HCT116 (cell line): Measurements from ENCODE around the gene ZNF512. TPM values are rescaled to one million over a fixed set of nuclear protein-coding genes. Genes with fewer than 3 reads are reported as not detected.
"Not testable (repeated sequence)": the region's sequence is repeated elsewhere in the genome, so short reads cannot be mapped to it uniquely, and the experiment has no call there.

Experiments
- ATAC-seq: fragments of 200-7000 bp; cut with Tn5 transposase; 2 replicates; pipeline ENCODE4 v1.9.1; 2020; ENCODE audit warnings: mild to moderate bottlenecking, moderate library complexity
- BruUV-seq: library from RNA; stranded (reverse); fragments of 400-500 nt; replicated peaks from 2 replicates; lab custom pipeline; 2021; lab: Mats Ljungman, UMichigan
- CTCF ChIA-PET: fragments of 300-600 bp; sonication (Branson Sonifier 250); formaldehyde crosslinking; loops from one replicate; lab custom pipeline; 2021; ENCODE audit warnings: antibody characterized with exemption; lab: Charles Lee
- POLR2A ChIA-PET: fragments of 300-600, 350-600 bp; sonication (Branson Sonifier 250); formaldehyde crosslinking; loops from one replicate; lab custom pipeline; 2021; ENCODE audit warnings: antibody characterized with exemption; lab: Charles Lee
- RAD21 ChIA-PET, 2 experiments: fragments of 300-600 bp; sonication (Branson Sonifier 250); formaldehyde crosslinking; loops; one replicate each; lab custom pipeline; 2023; ENCODE audit warnings: low total read pairs in 2 of 2; ENCODE audit not compliant: uncharacterized antibody in 2 of 2, unreplicated experiment in 2 of 2, low non-redundant PET in 1 of 2; lab: Charles Lee
- DNase-seq: peaks from one replicate; pipeline ENCODE4 v3.0.0-alpha.2; 2010; ENCODE audit warnings: low read depth, low spot score
- H2AFZ ChIP-seq: fragments of 200-600 bp; shearing (Covaris generic), sonication (generic); 2 replicates; pipeline ENCODE4 v1.6.1; 2017; ENCODE audit warnings: low read depth, mixed run types, mixed read lengths, antibody characterized with exemption, low read length; ENCODE audit not compliant: poor library complexity, severe bottlenecking
- H3K27ac ChIP-seq: 2 replicates; pipeline ENCODE4 v1.5.1; 2012; ENCODE audit warnings: low read depth, low read length
- H3K27me3 ChIP-seq: fragments of 200-600 bp; sonication (generic); 2 replicates; pipeline ENCODE4 v1.6.1; 2016; ENCODE audit warnings: mixed run types, low read length, mixed read lengths; ENCODE audit not compliant: insufficient read depth
- H3K36me3 ChIP-seq, 2 experiments: fragments of 200-500 bp in 1 of 2; fragments of 200-600 bp in 1 of 2; sonication (Bioruptor generic) in 1 of 2; sonication (generic) in 1 of 2; 2 replicates each; pipeline versions ENCODE4 v1.5.1 to v1.6.1; 2014 to 2016; ENCODE audit warnings: low read length in 2 of 2, inconsistent platforms in 1 of 2, mixed read lengths in 1 of 2, mixed run types in 1 of 2; ENCODE audit not compliant: insufficient read depth in 2 of 2, control insufficient read depth in 1 of 2
- H3K4me1 ChIP-seq, 2 experiments: fragments of 200-600 bp in 1 of 2; sonication (generic) in 1 of 2; 2 replicates each; pipeline versions ENCODE4 v1.5.1 to v1.6.1; 2012 to 2017; ENCODE audit warnings: low read length in 2 of 2, inconsistent platforms in 1 of 2, mild to moderate bottlenecking in 1 of 2, mixed read lengths in 1 of 2, mixed run types in 1 of 2, moderate library complexity in 1 of 2; ENCODE audit not compliant: insufficient read depth in 2 of 2, control insufficient read depth in 1 of 2
- H3K4me2 ChIP-seq: fragments of 200-600 bp; sonication (generic); 2 replicates; pipeline ENCODE4 v1.6.1; 2017; ENCODE audit warnings: mixed run types, low read length, mixed read lengths
- H3K4me3 ChIP-seq, 2 experiments: fragments of 200-600 bp in 1 of 2; sonication (generic) in 1 of 2; replicated peaks in 1 of 2; 2 replicates each; pipeline ENCODE4 v1.5.1; 2011 to 2016; ENCODE audit warnings: low read length in 2 of 2, control low read depth in 1 of 2, low read depth in 1 of 2, mild to moderate bottlenecking in 1 of 2, mixed read lengths in 1 of 2, mixed run types in 1 of 2
- H3K79me2 ChIP-seq: fragments of 200-600 bp; sonication (generic); 2 replicates; pipeline ENCODE4 v1.6.1; 2017; ENCODE audit warnings: mild to moderate bottlenecking, mixed run types, low read length, moderate library complexity, mixed read lengths; ENCODE audit not compliant: insufficient read depth
- H3K9ac ChIP-seq: fragments of 200-600 bp; sonication (generic); 2 replicates; pipeline ENCODE4 v1.6.1; 2016; ENCODE audit warnings: low read length, mixed read lengths
- H3K9me2 ChIP-seq: fragments of 200-600 bp; sonication (generic), shearing (Covaris generic); 2 replicates; pipeline ENCODE4 v1.6.1; 2017; ENCODE audit warnings: mixed run types, mild to moderate bottlenecking, moderate library complexity; ENCODE audit not compliant: insufficient read depth
- H3K9me3 ChIP-seq, 2 experiments: fragments of 200-500 bp in 1 of 2; fragments of 200-600 bp in 1 of 2; sonication (Bioruptor generic) in 1 of 2; sonication (generic) in 1 of 2; 2 replicates each; pipeline ENCODE4 v1.6.1; 2014 to 2017; ENCODE audit warnings: low read length in 2 of 2, mixed read lengths in 2 of 2, inconsistent platforms in 1 of 2, low read depth in 1 of 2, mild to moderate bottlenecking in 1 of 2, mixed run types in 1 of 2, moderate library complexity in 1 of 2; ENCODE audit not compliant: control insufficient read depth in 1 of 2, insufficient read depth in 1 of 2
- H4K20me1 ChIP-seq: fragments of 200-600 bp; sonication (generic), shearing (Covaris generic); 2 replicates; pipeline ENCODE4 v1.6.1; 2017; ENCODE audit warnings: mixed run types, mild to moderate bottlenecking, moderate library complexity; ENCODE audit not compliant: insufficient read depth
- ATF3 ChIP-seq: IDR thresholded peaks from 2 replicates; pipeline ENCODE4 v1.6.1; 2012
- CBX3 ChIP-seq: IDR thresholded peaks from 2 replicates; pipeline ENCODE4 v1.6.1; 2012; ENCODE audit warnings: low read depth
- CTCF ChIP-seq, 3 experiments: fragments of 200-600 bp in 1 of 3; sonication (generic) in 1 of 3; IDR thresholded peaks in 2 of 3; conservative IDR thresholded peaks in 1 of 3; 2 replicates each; pipeline ENCODE4 v1.5.1; 2012 to 2017; ENCODE audit warnings: low read depth in 2 of 3, low read length in 2 of 3, antibody characterized with exemption in 1 of 3, borderline replicate concordance in 1 of 3, control low read depth in 1 of 3, mild to moderate bottlenecking in 1 of 3, mixed read lengths in 1 of 3, mixed run types in 1 of 3, moderate library complexity in 1 of 3; ENCODE audit not compliant: insufficient read depth in 1 of 3
- FOSL1 ChIP-seq: IDR thresholded peaks from 2 replicates; pipeline ENCODE4 v1.6.1; 2012; ENCODE audit warnings: low read depth
- JUND ChIP-seq: IDR thresholded peaks from 2 replicates; pipeline ENCODE4 v1.6.1; 2012
- MAX ChIP-seq: IDR thresholded peaks from 2 replicates; pipeline ENCODE4 v1.6.1; 2012
- REST ChIP-seq: IDR thresholded peaks from 2 replicates; pipeline ENCODE4 v1.6.1; 2012; ENCODE audit warnings: low read depth
- SIN3A ChIP-seq: IDR thresholded peaks from 2 replicates; pipeline ENCODE4 v1.6.1; 2012; ENCODE audit warnings: low read depth
- SP1 ChIP-seq: IDR thresholded peaks from 2 replicates; pipeline ENCODE4 v1.6.1; 2012; ENCODE audit warnings: low read depth
- YY1 ChIP-seq: IDR thresholded peaks from 2 replicates; pipeline ENCODE4 v1.6.1; 2011; ENCODE audit warnings: low read length, low read depth, moderate library complexity, mild to moderate bottlenecking; ENCODE audit not compliant: insufficient replicate concordance; ENCODE audit errors: extremely low read depth
- ZBTB33 ChIP-seq: IDR thresholded peaks from 2 replicates; pipeline ENCODE4 v1.6.1; 2011; ENCODE audit warnings: mild to moderate bottlenecking, low read length, moderate library complexity; ENCODE audit not compliant: insufficient replicate concordance; ENCODE audit errors: extremely low read depth
- ZFX ChIP-seq: fragments of 450-650 bp; IDR thresholded peaks from 2 replicates; pipeline ENCODE4 v1.6.1; 2017
- intact Hi-C: fragments of 100-400 bp; cut with micrococcal nuclease; formaldehyde crosslinking; loops from 2 replicates; pipeline ENCODE4 v1.10.0; 2022
- total RNA-seq: library from RNA; stranded (reverse); gene quantifications from one replicate; pipeline ENCODE4 v1.2.1, GENCODE V29; 2021; ENCODE audit not compliant: unreplicated experiment

ZNF512 gene
- total RNA-seq, 1 experiment from 2014 or later = 33.0 TPM

GRCh38 chr2:27630257-27630656, 47.4 kb downstream of the ZNF512 start:
- H3K4me2 ChIP-seq = peak overlapping the region; percentile 97; the same call in 1 of the 2 replicates
- POLR2A ChIA-PET, BruUV-seq, ATAC-seq, H3K4me3 ChIP-seq, H3K27me3 ChIP-seq, intact Hi-C loops, H3K27ac ChIP-seq, H2AFZ ChIP-seq, CTCF ChIA-PET, H3K9me2 ChIP-seq, RAD21 ChIA-PET, DNase-seq, H3K9ac ChIP-seq, H3K9me3 ChIP-seq, H4K20me1 ChIP-seq: not testable (repeated sequence)
- peaks cover 14% of the 10 kb centered on the region for H3K79me2 ChIP-seq
- peaks cover 22 to 26% of the 10 kb centered on the region in 2 experiments; a peak in 2 of 4 replicates for H3K36me3 ChIP-seq
- peaks cover 9 to 24% of the 10 kb centered on the region in 2 experiments for H3K4me1 ChIP-seq

GRCh38 chr2:27634291-27634690, 51.4 kb downstream of the ZNF512 start:
- Histone ChIP-seq H3K36me3 (peaks cover 38 to 51% of the 10 kb centered on the region in 2 experiments; a peak in 3 of 4 replicates), H2AFZ (no peak overlapping the region), H3K79me2 (peaks cover 10% of the 10 kb centered on the region), H3K4me2 (no peak overlapping the region), H4K20me1 (no peaks in the 10 kb centered on the region), H3K4me1 (peaks cover 3 to 7% of the 10 kb centered on the region in 2 experiments; a peak in 3 of 4 replicates), H3K4me3 (no peak overlapping the region), H3K9me3 (no peaks in the 10 kb centered on the region), H3K27me3 (no peaks in the 10 kb centered on the region), H3K9me2 (no peaks in the 10 kb centered on the region), H3K9ac (no peak overlapping the region), H3K27ac (no peak overlapping the region)
- BruUV-seq = no TSS peak
- ATAC-seq (no peak), DNase-seq (no peak)
- ChIA-PET RAD21 (no interaction called here), POLR2A (no interaction called here), CTCF (no interaction called here)
- intact Hi-C loops = no loop called here
- no peak for TF ChIP-seq YY1
- no peak for TF ChIP-seq JUND
- TF ChIP-seq CTCF (IDR thresholded peaks at IDR 0.05 in 2 of 3, conservative IDR thresholded peaks at IDR 0.05 in 1 of 3; ENCODE audit: borderline replicate concordance in 1 of 3, insufficient read depth in 1 of 3, low read depth in 2 of 3, low read length in 2 of 3) = no peak
- no peak for TF ChIP-seq FOSL1
- TF ChIP-seq ATF3 = no peak
- no peak for TF ChIP-seq SP1
- no peak for TF ChIP-seq MAX
- no peak for TF ChIP-seq SIN3A
- no peak for TF ChIP-seq REST
- TF ChIP-seq CBX3 = no peak
- TF ChIP-seq ZFX = no peak
- no peak for TF ChIP-seq ZBTB33
